ENCODE data around the gene CRADD.

CRADD gene

GRCh38 chr12:93808169-93808899, 131.2 kb downstream of the CRADD start:
- DNase-seq (ENCODE audit: low read depth) = no peak

DNA sequence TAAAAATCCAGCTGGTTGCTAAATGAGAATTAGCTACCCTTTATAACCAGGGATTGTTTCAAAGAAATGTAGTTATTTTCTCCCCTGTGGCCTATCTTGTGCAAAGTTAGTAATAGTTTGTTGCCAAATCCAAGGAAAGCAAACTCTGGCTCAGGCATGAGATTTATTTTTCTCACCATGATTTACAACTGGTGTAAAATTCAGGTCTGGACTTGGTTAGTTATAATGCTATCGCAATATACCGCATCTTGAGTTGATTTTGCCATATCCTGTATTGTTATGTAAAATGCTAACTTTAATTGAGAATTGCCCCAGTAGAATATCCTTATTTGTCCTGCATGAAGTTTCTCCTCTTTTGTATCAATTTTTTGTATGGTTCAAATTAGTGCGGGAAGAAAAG, 135.5 kb downstream of the CRADD start:
- DNase-seq (ENCODE audit: low read depth) = no peak

DNA sequence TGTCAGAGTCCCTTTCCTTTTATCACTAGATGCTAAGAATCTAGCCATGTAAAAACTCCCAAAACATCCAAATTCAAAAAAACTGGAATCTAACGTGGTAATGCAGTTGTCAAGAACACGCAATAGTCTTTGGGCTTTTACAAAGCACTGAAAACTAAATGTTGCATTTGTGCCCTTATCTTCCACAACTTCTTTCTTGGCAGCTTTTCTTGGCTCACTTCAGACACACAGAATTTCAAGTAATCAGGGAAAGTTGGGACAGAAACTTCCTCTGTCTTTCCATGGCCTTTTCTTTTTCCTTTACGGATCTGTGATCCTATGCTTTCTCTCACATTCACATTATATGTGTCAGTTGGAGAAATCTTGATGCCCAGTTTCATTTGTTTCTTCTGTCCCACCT, 136.0 kb downstream of the CRADD start:
- DNase-seq (ENCODE audit: low read depth) = no peak

- no peak for DNase-seq (ENCODE audit: low read depth)
Measured at GRCh38 chr12:93813972-93814821, 137.0 kb downstream of the CRADD start.

DNA sequence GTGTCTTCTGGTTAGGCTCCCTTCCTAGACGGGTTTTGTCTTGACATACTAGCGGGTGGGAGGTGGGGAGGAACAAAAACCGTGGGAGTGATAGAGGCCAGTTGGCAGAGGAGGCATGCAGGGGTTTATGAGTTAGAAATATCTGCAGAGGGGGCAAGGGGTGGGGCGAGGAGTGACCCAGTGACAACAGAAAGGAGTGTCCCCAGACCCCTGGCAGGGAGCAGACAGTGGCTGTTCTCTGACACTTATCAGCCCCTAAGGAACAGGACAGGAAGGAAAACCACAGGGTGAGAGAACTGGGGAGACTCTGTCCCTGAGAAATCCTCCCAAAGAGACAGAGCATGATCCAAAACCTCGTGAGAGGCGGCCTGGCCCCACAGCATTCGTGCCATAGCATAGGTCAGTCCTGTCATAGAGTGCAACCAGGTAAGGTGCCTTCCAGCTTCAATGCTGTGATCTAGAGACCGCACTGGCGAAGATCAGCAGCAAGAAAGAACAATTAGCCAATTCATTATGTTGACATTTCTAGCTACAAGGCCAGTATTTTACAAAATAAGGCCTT, 141.4 kb downstream of the CRADD start:
- no peak for DNase-seq (ENCODE audit: low read depth)

DNA sequence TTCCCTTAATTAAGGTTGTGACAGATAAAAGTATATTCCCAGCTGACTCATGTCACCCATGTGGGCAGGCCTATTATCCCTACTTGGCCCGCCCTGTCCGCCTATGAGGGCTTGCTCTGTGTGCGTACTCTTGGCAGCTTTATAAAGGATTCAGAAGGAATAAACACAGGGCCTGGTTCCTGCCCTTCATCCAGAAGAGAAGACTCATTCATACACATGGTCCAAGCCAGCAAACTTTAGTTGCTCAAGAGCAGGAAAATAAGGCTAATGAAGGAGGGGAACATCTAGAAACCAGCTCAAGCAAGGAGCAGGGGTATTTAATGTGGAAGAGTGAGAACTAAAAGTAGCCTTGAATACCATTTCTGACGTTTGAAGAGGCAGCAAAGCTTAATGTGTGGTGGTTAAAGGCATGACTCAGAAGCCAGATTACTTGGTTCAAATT, 141.9 kb downstream of the CRADD start:
- no peak for DNase-seq (ENCODE audit: low read depth)

GRCh38 chr12:93823616-93824391, 146.6 kb downstream of the CRADD start:
- no peak for DNase-seq (ENCODE audit: low read depth)

- DNase-seq (ENCODE audit: low read depth) = no peak
Measured at GRCh38 chr12:93824514-93825500, 147.6 kb downstream of the CRADD start.

GRCh38 chr12:93825501-93825888, 148.3 kb downstream of the CRADD start:
- no peak for DNase-seq (ENCODE audit: low read depth)

DNA sequence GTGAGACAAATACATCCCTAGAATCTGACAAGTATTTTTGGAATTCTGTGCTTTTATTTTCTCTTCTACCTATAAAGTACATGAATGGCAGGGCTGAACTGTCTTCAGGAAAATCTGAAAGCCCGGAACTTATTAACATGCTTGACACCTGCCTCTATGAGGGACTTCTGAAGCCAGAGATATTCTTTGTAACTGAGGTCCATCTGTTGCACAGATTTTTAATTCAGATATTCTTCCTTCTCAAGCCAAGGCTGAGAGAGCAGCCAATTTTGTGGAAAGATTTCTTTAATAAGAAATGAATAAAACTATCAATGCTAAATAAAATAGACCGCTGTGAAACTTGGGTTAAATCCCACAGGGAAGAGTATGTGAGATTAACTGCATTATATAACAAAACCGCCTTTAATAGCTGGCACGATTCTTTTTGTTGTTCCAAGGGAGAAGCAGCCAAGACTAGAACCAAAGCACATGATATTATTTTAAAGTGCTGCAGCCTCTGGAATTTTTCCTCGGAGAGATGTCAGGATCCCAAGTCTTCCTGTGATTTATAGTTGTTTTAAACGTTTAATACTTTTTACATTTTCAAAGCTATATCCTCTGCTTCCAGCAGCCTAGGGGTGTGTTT, 148.9 kb downstream of the CRADD start:
- no peak for DNase-seq (ENCODE audit: low read depth)

- DNase-seq (ENCODE audit: low read depth) = no peak
Measured at GRCh38 chr12:93827179-93827578, 150.0 kb downstream of the CRADD start.

DNA sequence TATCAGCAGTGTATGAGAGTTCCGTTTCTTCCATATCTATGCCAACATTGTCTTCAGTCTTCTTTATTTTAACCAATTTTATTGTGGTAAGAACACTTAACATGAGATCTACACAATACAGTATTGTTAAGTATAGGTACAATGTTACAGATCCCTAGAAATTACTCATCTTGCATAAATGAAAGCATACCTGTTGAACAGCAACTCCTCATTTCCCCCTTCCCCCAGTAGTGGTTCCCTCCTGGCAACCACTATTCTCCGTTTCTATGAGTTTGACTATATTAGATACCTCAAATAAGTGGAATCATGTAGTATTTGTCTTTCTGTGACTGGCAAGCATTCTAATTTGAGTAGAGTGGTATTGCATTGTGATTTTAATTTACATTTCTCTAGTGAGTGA, 150.5 kb downstream of the CRADD start:
- DNase-seq (ENCODE audit: low read depth) = no peak

GRCh38 chr12:93829016-93829415, 151.8 kb downstream of the CRADD start:
- no peak for DNase-seq (ENCODE audit: low read depth)

DNA sequence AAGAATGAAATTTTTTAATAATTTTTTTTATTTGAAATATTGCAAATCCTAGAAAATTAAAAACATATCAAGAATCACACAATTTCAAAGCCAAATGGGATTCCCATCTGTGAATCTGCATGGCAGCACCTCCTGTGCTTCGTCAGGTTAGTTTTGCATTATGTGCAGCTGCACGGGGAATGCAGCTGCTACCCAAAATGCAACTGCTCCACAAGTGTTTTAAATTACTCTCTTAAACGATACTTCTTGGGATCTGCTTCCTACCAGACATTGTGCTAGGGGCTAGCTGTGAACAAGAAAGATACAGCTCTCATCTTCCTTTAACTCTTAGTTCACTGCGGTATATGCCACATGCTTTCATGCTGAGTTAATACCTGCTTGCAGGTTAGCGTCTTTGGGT, 154.2 kb downstream of the CRADD start:
- DNase-seq (ENCODE audit: low read depth) = no peak

DNA sequence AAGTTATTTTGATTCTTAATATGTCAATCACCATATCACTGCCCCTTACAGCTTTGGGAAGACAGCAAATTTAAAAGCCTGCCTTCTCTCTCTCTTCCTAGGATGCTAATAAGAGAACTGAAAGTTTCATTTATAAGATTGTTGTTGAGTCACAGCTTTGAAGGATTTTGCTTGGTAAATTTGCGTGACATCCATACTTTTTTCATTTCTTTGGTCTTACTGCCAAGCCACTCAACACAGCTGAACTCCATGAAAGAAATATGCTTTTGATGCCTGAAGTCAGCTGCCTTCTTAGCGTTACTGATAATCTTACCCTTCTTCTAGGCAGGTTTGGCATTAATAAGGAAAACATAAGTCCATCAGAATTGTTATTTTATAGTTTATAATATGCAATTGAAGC, 155.0 kb downstream of the CRADD start:
- no peak for DNase-seq (ENCODE audit: low read depth)

GRCh38 chr12:93833946-93834345, 156.8 kb downstream of the CRADD start:
- no peak for DNase-seq (ENCODE audit: low read depth)

DNA sequence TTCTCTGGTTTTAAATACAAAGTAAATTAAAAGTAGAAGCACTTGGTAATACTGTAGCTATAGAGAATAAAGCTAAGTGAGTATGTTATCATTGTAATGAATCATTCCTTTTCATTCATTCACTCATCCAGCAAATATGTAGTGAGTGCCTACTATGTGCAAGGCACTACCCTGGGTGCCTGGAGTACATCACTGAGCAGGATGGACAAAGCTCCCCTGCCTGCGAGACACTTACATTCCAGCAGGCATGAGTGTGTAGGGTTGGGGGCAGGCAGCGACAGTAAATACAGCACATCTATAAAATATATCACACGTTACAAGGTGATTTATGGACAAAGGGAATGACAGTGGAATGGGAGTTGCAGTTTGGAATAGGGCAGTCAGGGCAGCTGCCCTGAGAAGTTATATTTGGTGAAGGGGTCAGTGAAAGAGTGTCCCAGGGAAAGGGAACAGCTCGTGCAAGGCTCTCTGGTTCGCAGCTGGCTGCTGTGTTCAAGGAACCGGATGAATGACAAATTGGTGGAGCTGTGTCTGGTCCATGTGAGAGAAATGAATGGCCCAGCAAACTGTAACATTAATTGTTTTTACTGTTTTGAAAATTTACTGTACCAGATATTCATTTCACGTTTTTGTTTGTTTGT, 159.6 kb downstream of the CRADD start:
- no peak for DNase-seq (ENCODE audit: low read depth)

- DNase-seq (ENCODE audit: low read depth) = no peak
Measured at GRCh38 chr12:93838193-93838592, 161.0 kb downstream of the CRADD start.

GRCh38 chr12:93839064-93839463, 161.9 kb downstream of the CRADD start:
- DNase-seq (ENCODE audit: low read depth) = no peak

DNA sequence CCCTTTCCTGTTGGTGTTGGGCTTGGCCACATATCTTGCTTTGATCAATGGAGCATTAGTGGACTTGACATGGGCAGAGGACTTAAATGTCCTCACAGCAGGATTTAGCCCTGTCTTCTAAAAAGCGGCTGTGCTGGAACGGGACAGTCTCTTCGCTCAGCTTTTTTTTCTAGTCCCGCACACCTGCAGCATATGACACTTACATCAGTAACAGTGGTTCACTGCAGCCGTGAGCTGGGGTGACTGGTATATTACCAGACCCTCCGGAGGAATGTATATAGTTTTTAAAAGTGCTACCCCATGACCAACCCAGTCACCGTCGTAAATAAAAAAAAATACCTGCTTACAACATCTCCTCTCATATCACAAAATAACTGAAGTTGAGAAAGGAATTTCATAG, 164.5 kb downstream of the CRADD start:
- no peak for DNase-seq (ENCODE audit: low read depth)

Data from T follicular helper cell (primary cell).